ENCODE measurements around the gene STAG1. TPM values are rescaled to one million over a fixed set of nuclear protein-coding genes. Genes with fewer than 3 reads are reported as not detected.
A peak's percentile ranks its signal among the peaks of the same experiment; 100 is the strongest.
"Not testable (repeated sequence)": the region's sequence is repeated elsewhere in the genome, so short reads cannot be mapped to it uniquely, and the experiment has no call there.

STAG1 gene
- total and polyA plus RNA-seq, 8 donors, result 7.5 to 105 (median 37.9) TPM

DNA sequence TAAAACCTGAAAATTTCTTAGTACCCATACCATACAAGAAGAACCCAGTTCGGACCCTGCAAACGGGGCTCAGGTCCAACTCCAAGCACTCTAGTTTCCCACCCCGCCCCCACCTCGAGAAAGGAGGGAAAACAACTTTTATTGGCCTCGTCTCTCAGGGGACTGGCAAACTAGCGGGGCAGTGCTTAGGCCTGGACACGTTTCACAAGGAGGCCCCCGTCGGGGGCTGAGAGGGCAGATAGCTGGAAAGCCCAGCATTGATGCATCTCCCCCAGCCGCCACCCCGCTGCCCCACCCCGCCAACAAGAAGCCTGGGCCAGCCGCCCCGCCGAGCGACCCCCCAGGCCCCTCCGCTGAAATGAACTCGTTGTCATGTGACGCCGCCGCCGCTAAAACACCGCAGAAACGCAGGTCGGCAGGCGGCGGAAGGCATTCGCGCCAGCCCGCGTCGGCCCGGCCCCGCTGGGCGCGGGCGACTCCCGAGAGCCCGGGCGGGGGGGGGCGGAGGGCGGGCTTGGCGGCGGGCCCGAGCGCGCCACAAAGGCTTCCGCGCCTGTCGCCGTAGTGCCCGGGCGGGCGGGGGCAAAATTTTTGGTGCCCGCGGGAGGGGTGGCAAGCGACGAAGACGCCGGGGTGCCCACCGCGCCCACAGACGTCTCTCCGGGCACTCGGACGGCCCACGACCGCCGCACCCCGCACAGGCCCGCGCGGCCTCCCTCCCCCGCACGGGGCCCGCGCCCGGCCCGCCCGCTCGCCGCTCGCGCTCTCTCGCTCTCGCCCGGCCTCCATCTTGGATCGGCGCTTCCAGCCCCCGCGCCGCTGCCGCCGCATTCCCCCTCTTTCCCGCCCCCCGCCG, 634 bp downstream of the STAG1 start:
- H3K27me3 ChIP-seq, result no peaks in the 10 kb centered on the region
- H3K4me1 ChIP-seq, result peaks cover 22 to 59% (median 46%) of the 10 kb centered on the region in 4 donors
- no peaks in the 10 kb centered on the region for H3K9me3 ChIP-seq
- TF ChIP-seq EP300 (IDR thresholded peaks at IDR 0.05) (no peak), POLR2AphosphoS5 (IDR thresholded peaks at IDR 0.05) (peak in 1 of 3 donors; percentile 28)
- 0% methylated on average over 12 to 97 of the region's 97 CpGs for WGBS, 5 donors
- intact Hi-C loops (cut with DNase I; ENCODE audit: low total_unique reads), result loop anchor here (10.0 kb wide), 1 partner anchor 357 kb away; no protein-coding TSS in a partner anchor
- H3K27ac ChIP-seq, result peak overlapping the region; percentile 95 to 100 (median 99)
- H3K4me3 ChIP-seq, result peak overlapping the region; percentile 67 to 92 (median 82)
- DNase-seq, result peak; percentile 81 to 91
- H3K36me3 ChIP-seq, result no peaks in the 10 kb centered on the region

DNA sequence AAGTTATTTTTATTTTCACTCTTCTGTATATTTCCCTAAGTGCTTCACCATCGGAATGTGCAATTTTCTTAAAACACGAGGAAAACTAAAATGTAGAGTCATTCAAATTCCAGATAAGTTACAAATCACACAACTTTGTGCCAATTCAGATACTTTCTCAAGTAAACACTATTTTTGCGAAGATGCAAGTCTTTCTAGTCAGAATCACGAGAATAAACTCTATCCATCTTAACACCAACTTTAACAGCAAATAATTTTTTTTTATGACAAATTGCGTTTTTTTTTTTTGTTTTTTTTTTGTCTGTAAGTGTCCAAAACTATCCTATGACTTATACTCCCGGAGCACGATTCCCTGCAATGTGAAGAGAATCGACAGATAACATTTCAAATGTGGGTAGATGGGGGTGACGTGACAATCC, 1.3 kb downstream of the STAG1 start:
- DNase-seq, result peak in 1 of 2 donors; percentile 30
- H3K9me3 ChIP-seq, result no peaks in the 10 kb centered on the region
- intact Hi-C loops (cut with DNase I; ENCODE audit: low total_unique reads), result loop anchor here (10.0 kb wide), 1 partner anchor 356 kb away; no protein-coding TSS in a partner anchor
- H3K4me1 ChIP-seq, result peaks cover 23 to 66% (median 49%) of the 10 kb centered on the region in 4 donors
- WGBS, 5 donors, result 1 to 2% (median 1%) methylated on average over 9 of the region's 9 CpGs
- peak overlapping the region; percentile 67 to 92 (median 82) for H3K4me3 ChIP-seq
- no peaks in the 10 kb centered on the region for H3K36me3 ChIP-seq
- H3K27me3 ChIP-seq, result no peaks in the 10 kb centered on the region
- peak overlapping the region; percentile 95 to 100 (median 99) for H3K27ac ChIP-seq
- TF ChIP-seq POLR2A (IDR thresholded peaks at IDR 0.05) (no peak), POLR2AphosphoS5 (IDR thresholded peaks at IDR 0.05) (no peak), EP300 (IDR thresholded peaks at IDR 0.05) (no peak)
- TF ChIP-seq, protein P1, sequence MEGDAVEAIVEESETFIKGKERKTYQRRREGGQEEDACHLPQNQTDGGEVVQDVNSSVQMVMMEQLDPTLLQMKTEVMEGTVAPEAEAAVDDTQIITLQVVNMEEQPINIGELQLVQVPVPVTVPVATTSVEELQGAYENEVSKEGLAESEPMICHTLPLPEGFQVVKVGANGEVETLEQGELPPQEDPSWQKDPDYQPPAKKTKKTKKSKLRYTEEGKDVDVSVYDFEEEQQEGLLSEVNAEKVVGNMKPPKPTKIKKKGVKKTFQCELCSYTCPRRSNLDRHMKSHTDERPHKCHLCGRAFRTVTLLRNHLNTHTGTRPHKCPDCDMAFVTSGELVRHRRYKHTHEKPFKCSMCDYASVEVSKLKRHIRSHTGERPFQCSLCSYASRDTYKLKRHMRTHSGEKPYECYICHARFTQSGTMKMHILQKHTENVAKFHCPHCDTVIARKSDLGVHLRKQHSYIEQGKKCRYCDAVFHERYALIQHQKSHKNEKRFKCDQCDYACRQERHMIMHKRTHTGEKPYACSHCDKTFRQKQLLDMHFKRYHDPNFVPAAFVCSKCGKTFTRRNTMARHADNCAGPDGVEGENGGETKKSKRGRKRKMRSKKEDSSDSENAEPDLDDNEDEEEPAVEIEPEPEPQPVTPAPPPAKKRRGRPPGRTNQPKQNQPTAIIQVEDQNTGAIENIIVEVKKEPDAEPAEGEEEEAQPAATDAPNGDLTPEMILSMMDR (IDR thresholded peaks at IDR 0.05), result no peak

DNA sequence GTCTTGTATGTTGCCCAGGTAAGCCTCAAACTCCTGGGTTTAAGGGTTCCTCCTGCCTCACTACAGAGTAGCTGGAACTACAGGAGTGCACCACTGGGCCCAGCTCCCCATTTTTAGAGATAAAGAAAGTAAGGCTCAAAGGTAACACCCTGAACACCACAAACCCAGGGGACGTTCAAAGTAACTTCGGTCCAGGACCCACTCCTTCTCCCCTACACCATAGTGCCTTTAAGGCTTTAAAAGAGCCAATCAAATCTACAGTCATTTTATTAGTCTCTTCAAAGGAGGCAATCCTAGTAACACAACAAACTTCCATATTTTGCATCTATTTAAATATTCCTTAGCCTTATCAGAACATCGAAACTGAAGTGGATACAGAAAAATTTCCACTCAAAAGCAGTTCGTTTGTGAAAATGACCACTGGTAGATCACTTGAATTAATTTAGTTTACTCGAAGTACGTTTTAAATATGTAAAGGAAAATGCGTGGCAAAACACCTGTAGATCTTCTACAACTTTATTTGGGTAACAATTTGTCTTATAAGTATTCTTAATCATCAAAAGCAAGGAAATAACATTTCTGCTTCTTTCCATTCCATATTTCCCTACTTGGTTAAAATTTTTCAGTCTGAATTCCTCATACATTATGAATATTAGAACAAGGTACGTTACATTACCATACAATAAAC, 1.8 kb downstream of the STAG1 start:
- DNase-seq, result peak in 1 of 2 donors; percentile 41
- Histone ChIP-seq H3K4me1 (peaks cover 23 to 71% (median 51%) of the 10 kb centered on the region in 4 donors), H3K27ac (peak overlapping the region; percentile 46 to 100 (median 97)), H3K9me3 (no peaks in the 10 kb centered on the region), H3K4me3 (peak overlapping the region; percentile 67 to 92 (median 82)), H3K27me3 (no peaks in the 10 kb centered on the region), H3K36me3 (no peaks in the 10 kb centered on the region)
- TF ChIP-seq POLR2AphosphoS5 (IDR thresholded peaks at IDR 0.05) (no peak), POLR2A (IDR thresholded peaks at IDR 0.05) (no peak), EP300 (IDR thresholded peaks at IDR 0.05) (no peak)
- TF ChIP-seq, protein P1 (IDR thresholded peaks at IDR 0.05), result no peak
- intact Hi-C loops (cut with DNase I; ENCODE audit: low total_unique reads), result loop anchor here (10.0 kb wide), 1 partner anchor 356 kb away; no protein-coding TSS in a partner anchor
- 3 to 8% (median 5%) methylated on average over 8 of the region's 8 CpGs for WGBS, 5 donors

DNA sequence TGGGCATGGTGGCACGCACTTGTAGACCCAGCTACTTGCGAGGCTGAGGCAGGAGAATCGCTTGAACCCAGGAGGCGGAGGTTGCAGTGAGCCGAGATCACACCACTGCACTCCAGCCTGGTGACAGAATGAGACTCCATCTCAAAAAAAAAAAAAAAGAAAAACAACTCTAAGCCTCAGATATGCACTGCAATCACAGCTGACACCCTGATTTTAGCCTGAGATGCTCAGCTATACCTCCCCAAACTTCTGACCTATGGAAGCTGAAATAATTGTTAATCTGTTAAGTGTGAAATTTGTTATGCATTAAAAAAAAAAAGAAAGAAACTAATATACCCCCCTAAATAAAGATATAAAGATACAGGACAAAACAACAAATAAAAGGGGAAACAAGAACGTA, 2.6 kb downstream of the STAG1 start:
- H3K4me1 ChIP-seq, result peaks cover 23 to 79% (median 55%) of the 10 kb centered on the region in 4 donors

DNA sequence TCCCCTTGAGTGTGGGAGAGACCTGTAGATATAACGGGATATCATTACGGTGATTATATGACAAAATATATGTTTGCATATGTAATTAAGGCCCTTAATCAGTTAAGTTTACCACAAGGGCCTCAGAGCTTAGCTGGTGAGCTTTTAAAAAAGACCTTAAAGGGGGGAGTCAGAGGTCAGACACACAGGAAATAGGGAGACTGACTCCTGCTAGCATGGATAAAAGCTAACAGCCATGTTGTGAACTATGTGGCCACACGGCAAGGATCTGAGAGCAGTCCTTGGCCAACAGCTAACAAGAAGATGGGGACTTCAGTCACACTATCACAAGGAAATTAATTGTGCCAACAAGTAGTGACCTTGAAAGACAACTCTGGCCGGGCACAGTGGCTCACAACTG, 3.1 kb downstream of the STAG1 start:
- no peak overlapping the region for H3K4me3 ChIP-seq
- DNase-seq, result peak in 1 of 2 donors; percentile 22
- TF ChIP-seq POLR2AphosphoS5 (IDR thresholded peaks at IDR 0.05) (no peak), EP300 (IDR thresholded peaks at IDR 0.05) (no peak), POLR2A (IDR thresholded peaks at IDR 0.05) (no peak)
- TF ChIP-seq, protein P1 (IDR thresholded peaks at IDR 0.05), result no peak
- H3K27me3 ChIP-seq, result no peaks in the 10 kb centered on the region
- H3K36me3 ChIP-seq, result no peaks in the 10 kb centered on the region
- intact Hi-C loops (cut with DNase I; ENCODE audit: low total_unique reads), result no loop called here
- H3K27ac ChIP-seq, result peak overlapping the region in 4 of 5 donors; percentile 11 to 100 (median 60)
- no peaks in the 10 kb centered on the region for H3K9me3 ChIP-seq
- WGBS, 5 donors, result 36 to 47% (median 40%) methylated on average over 4 of the region's 4 CpGs
- peaks cover 23 to 79% (median 56%) of the 10 kb centered on the region in 4 donors for H3K4me1 ChIP-seq

More for the DNA sequence above, 2.6 kb downstream of the STAG1 start:
- Histone ChIP-seq H3K4me3 (peak overlapping the region in 1 of 4 donors; percentile 73), H3K27ac (peak overlapping the region in 4 of 5 donors; percentile 11 to 100 (median 98))
- not testable (repeated sequence) for H3K27me3 ChIP-seq, H3K9me3 ChIP-seq, H3K36me3 ChIP-seq, DNase-seq
- intact Hi-C loops (cut with DNase I; ENCODE audit: low total_unique reads), result loop anchor here (10.0 kb wide), 1 partner anchor 355 kb away; no protein-coding TSS in a partner anchor
- WGBS, 5 donors, result 74 to 83% (median 80%) methylated on average over 6 of the region's 6 CpGs

Data from stomach (tissue), 9 donors.